Measurements from ENCODE around the gene TSC2.

The TSC2 gene

DNA sequence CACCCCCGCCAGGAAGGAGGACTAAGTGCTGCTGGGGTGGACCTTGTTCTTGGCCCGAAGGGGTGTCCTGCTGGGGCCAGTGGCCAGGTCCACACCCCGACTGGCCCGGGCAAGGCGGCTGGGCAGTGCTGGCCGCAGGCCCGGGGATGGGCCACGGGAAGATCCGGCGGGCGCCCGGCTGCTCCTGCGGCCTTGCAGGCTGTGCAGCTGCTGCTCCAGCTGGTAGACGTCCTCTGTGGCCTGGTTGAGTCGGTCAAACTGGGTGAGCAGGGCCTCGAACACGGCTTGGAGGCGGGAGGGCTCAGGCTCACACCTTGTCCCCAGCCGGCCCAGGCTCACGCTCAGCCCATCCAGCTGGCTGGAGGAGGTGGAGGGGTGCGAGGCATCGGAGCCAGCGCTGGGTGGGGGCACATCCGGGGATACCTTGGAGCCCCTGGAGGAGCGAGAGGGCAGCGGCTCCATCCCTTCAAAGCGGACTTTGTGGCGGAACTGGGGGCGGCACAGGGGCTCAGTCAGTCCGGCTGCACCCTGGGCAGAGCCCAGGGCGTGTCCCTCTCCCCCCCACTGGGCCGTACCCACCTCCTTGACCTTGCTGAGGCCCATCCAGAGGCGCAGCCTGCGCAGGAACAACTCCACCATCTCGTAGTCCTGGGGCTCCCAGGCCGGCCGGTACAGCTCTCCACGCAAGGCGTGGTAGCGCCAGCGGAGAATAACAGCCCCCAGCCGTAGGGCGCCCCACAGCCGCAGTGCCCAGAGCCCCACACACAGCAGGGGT is 42.1 kb downstream of the TSC2 start:
- peak overlapping the region; percentile 17 for H4K8ac ChIP-seq (ENCODE audit: low read depth, low read length)

GRCh38 chr16:2090481-2090776 is 42.6 kb downstream of the TSC2 start:
- Histone ChIP-seq H3K18ac (ENCODE audit: low read length) (peak overlapping the region; percentile 57), H3K27ac (replicated peaks; ENCODE audit: low read length) (no peak overlapping the region), H3K4me1 (ENCODE audit: control insufficient read depth in 2 of 2, insufficient read depth in 1 of 2, low read depth in 1 of 2, low read length in 2 of 2) (peaks cover 0 to 16% of the 10 kb centered on the region in 2 donors), H3K4me2 (ENCODE audit: insufficient read depth, low read length, poor library complexity, severe bottlenecking) (peak overlapping the region; percentile 91), H3K14ac (ENCODE audit: low read length) (no peak overlapping the region), H4K8ac (ENCODE audit: low read depth, low read length) (peak overlapping the region; percentile 17), H3K36me3 (replicated peaks in 1 of 2; ENCODE audit: control insufficient read depth in 2 of 2, insufficient read depth in 2 of 2, low read length in 2 of 2) (peaks cover 43 to 94% of the 10 kb centered on the region in 2 donors), H2BK15ac (ENCODE audit: low read length) (no peak overlapping the region), H3K4ac (ENCODE audit: low read length) (peak overlapping the region; percentile 66), H2BK12ac (ENCODE audit: low read length) (no peak overlapping the region), H3K79me1 (ENCODE audit: low read depth, low read length) (peaks cover 13% of the 10 kb centered on the region), H3K9me3 (replicated peaks in 1 of 2; ENCODE audit: control insufficient read depth in 2 of 2, insufficient read depth in 1 of 2, low read depth in 1 of 2, low read length in 2 of 2) (no peaks in the 10 kb centered on the region), H2AK5ac (ENCODE audit: low read depth, low read length) (peak overlapping the region; percentile 75), H3K27me3 (ENCODE audit: control insufficient read depth in 3 of 3, insufficient read depth in 3 of 3, low read depth in 1 of 3, low read length in 3 of 3) (no peaks in the 10 kb centered on the region), H3K23ac (ENCODE audit: low read depth, low read length, poor library complexity) (peak overlapping the region; percentile 98), H4K91ac (ENCODE audit: low read depth, low read length, poor library complexity) (no peak overlapping the region), H3K9ac (ENCODE audit: low read depth, low read length, poor library complexity) (peak overlapping the region; percentile 70), H2AFZ (ENCODE audit: low read length) (no peak overlapping the region), H2BK120ac (ENCODE audit: low read depth, low read length) (no peak overlapping the region), H3K4me3 (ENCODE audit: low read length in 2 of 2) (peak overlapping the region in 1 of 2 donors; percentile 80), H2BK5ac (ENCODE audit: low read length) (peak overlapping the region; percentile 39)
- DNase-seq (ENCODE audit: low spot score): no peak
- no CpG with 5 or more reads among the region's 14 CpGs for WGBS, 2 donors (ENCODE audit: extremely low coverage in 2 of 2, insufficient read length in 2 of 2, insufficient replicate concordance in 1 of 2)

More for the DNA sequence above, 42.1 kb downstream of the TSC2 start:
- Histone ChIP-seq H2BK15ac (ENCODE audit: low read length) (no peak overlapping the region), H3K4me3 (ENCODE audit: low read length in 2 of 2) (no peak overlapping the region), H3K14ac (ENCODE audit: low read length) (no peak overlapping the region), H3K23ac (ENCODE audit: low read depth, low read length, poor library complexity) (peak overlapping the region; percentile 98), H2AK5ac (ENCODE audit: low read depth, low read length) (peak overlapping the region; percentile 75), H3K18ac (ENCODE audit: low read length) (no peak overlapping the region), H3K4me1 (ENCODE audit: control insufficient read depth in 2 of 2, insufficient read depth in 1 of 2, low read depth in 1 of 2, low read length in 2 of 2) (peaks cover 0 to 16% of the 10 kb centered on the region in 2 donors), H3K27me3 (ENCODE audit: control insufficient read depth in 3 of 3, insufficient read depth in 3 of 3, low read depth in 1 of 3, low read length in 3 of 3) (no peaks in the 10 kb centered on the region), H4K91ac (ENCODE audit: low read depth, low read length, poor library complexity) (no peak overlapping the region), H3K4me2 (ENCODE audit: insufficient read depth, low read length, poor library complexity, severe bottlenecking) (no peak overlapping the region), H3K36me3 (replicated peaks in 1 of 2; ENCODE audit: control insufficient read depth in 2 of 2, insufficient read depth in 2 of 2, low read length in 2 of 2) (peaks cover 42 to 90% of the 10 kb centered on the region in 2 donors), H3K9me3 (replicated peaks in 1 of 2; ENCODE audit: control insufficient read depth in 2 of 2, insufficient read depth in 1 of 2, low read depth in 1 of 2, low read length in 2 of 2) (no peaks in the 10 kb centered on the region), H3K9ac (ENCODE audit: low read depth, low read length, poor library complexity) (peak overlapping the region; percentile 70), H2BK120ac (ENCODE audit: low read depth, low read length) (no peak overlapping the region), H3K27ac (replicated peaks; ENCODE audit: low read length) (no peak overlapping the region), H3K4ac (ENCODE audit: low read length) (peak overlapping the region; percentile 66), H2BK12ac (ENCODE audit: low read length) (no peak overlapping the region), H3K79me1 (ENCODE audit: low read depth, low read length) (peaks cover 15% of the 10 kb centered on the region), H2BK5ac (ENCODE audit: low read length) (no peak overlapping the region), H2AFZ (ENCODE audit: low read length) (no peak overlapping the region)
- DNase-seq (ENCODE audit: low spot score): peak; percentile 9
- no CpG with 5 or more reads among the region's 44 CpGs for WGBS, 2 donors (ENCODE audit: extremely low coverage in 2 of 2, insufficient read length in 2 of 2, insufficient replicate concordance in 1 of 2)

- peak overlapping the region in 1 of 2 donors; percentile 82 for H3K4me3 ChIP-seq (ENCODE audit: low read length in 2 of 2)
- no peak overlapping the region for H2BK120ac ChIP-seq (ENCODE audit: low read depth, low read length)
- no peaks in the 10 kb centered on the region for H3K27me3 ChIP-seq (ENCODE audit: control insufficient read depth in 3 of 3, insufficient read depth in 3 of 3, low read depth in 1 of 3, low read length in 3 of 3)
- no peak overlapping the region for H2AFZ ChIP-seq (ENCODE audit: low read length)
- H2BK12ac ChIP-seq (ENCODE audit: low read length): peak overlapping the region; percentile 94
- H3K4me1 ChIP-seq (ENCODE audit: control insufficient read depth in 2 of 2, insufficient read depth in 1 of 2, low read depth in 1 of 2, low read length in 2 of 2): peaks cover 0 to 16% of the 10 kb centered on the region in 2 donors
- peak overlapping the region; percentile 97 for H3K9ac ChIP-seq (ENCODE audit: low read depth, low read length, poor library complexity)
- peak overlapping the region; percentile 54 for H3K27ac ChIP-seq (replicated peaks; ENCODE audit: low read length)
- H3K79me1 ChIP-seq (ENCODE audit: low read depth, low read length): peaks cover 13% of the 10 kb centered on the region
- peak overlapping the region; percentile 66 for H3K4ac ChIP-seq (ENCODE audit: low read length)
- WGBS, 2 donors (ENCODE audit: extremely low coverage in 2 of 2, insufficient read length in 2 of 2, insufficient replicate concordance in 1 of 2): no CpG with 5 or more reads among the region's 101 CpGs
- peak overlapping the region; percentile 99 for H3K18ac ChIP-seq (ENCODE audit: low read length)
- no peak overlapping the region for H4K91ac ChIP-seq (ENCODE audit: low read depth, low read length, poor library complexity)
- peak overlapping the region; percentile 78 for H2BK5ac ChIP-seq (ENCODE audit: low read length)
- peak; percentile 87 for DNase-seq (ENCODE audit: low spot score)
- peak overlapping the region; percentile 100 for H3K14ac ChIP-seq (ENCODE audit: low read length)
- peak overlapping the region; percentile 91 for H3K4me2 ChIP-seq (ENCODE audit: insufficient read depth, low read length, poor library complexity, severe bottlenecking)
- H2AK5ac ChIP-seq (ENCODE audit: low read depth, low read length): peak overlapping the region; percentile 98
- H2BK15ac ChIP-seq (ENCODE audit: low read length): peak overlapping the region; percentile 98
- peaks cover 47 to 92% of the 10 kb centered on the region in 2 donors for H3K36me3 ChIP-seq (replicated peaks in 1 of 2; ENCODE audit: control insufficient read depth in 2 of 2, insufficient read depth in 2 of 2, low read length in 2 of 2)
- no peak overlapping the region for H4K8ac ChIP-seq (ENCODE audit: low read depth, low read length)
- no peaks in the 10 kb centered on the region for H3K9me3 ChIP-seq (replicated peaks in 1 of 2; ENCODE audit: control insufficient read depth in 2 of 2, insufficient read depth in 1 of 2, low read depth in 1 of 2, low read length in 2 of 2)
- peak overlapping the region; percentile 98 for H3K23ac ChIP-seq (ENCODE audit: low read depth, low read length, poor library complexity)
Observed at GRCh38 chr16:2090777-2091546, 43.2 kb downstream of the TSC2 start.
